NCI-H1092 (cell line): ENCODE measurements around the gene ORC2.
"Not testable (repeated sequence)": the region's sequence is repeated elsewhere in the genome, so short reads cannot be mapped to it uniquely, and the experiment has no call there.

Experiments used
- DNase-seq: peaks from one replicate; lab custom pipeline; 2025; lab: John Stamatoyannopoulos, UW

ORC2 gene

DNA sequence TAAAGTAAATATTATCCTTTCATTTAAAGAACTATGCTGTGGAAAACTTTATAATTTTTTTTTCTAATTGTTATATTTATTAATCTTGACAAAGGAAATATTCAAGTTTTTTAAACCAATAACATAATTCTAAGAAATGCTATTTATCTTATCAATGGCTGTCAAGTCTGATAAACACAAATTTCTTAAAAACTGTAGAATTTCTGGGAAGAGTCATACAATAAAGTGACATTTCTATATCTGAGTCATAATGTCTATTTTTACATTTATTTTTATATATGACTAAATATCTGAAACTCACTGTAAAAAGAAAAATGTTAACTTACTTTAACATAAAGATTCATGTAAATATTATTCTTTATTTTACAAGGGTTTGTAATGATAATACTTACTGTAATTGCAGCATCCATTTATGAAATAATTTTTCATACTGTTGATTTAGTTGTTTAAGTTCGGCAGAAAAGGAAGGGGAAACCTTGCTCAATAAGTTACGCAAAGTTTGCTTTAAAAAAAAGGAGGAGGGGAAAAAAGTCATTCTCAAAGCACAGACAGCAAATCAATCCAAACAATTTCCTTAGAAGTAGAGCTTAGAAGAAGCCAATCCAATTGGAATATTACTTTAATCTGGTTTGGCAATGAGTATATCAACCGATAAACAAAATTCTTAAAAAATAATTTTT, 32.4 kb downstream of the ORC2 start:
- DNase-seq = no peak

DNA sequence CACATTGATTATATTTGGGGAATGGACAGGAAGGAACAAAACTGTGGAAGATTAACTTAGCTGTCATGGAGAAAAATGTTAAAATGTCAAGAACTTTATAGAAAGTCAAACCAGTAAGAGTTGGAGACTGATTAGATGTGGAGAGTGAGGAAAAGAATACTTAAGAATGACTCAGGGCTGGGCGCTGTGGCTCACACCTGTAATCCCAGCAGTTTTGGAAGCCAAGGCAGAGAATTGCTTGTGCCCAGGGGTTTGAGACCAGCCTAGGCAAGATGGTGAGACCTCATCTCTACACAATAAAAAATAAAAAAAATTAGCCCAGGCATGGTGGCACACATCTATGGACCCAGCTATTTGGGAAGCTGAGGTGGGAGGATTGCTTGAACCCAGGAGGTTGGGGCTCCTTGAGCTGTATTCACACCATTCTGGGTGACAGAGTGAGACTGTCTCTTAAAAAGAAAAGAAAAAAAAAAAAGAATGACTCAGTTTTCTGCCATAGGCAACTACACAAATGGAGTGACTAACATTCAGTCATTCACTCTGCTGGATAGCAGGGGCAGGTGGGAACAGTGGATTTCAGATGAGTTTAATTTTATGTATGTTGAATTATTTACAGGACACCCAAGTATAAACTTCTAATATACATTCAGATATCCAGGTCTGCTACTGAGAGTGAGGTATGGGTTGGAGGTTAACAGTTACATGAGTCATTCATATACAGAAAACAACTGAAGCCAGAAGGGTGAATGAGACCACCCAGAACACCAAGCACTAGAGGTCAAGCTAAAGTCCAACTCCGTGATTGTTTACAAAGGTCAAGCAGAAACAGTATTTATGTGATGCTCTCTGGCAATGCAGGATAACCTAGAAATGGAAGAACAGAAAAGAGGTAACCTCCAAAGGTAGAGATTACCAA, 33.9 kb downstream of the ORC2 start:
- no peak for DNase-seq

GRCh38 chr2:200922439-200922838, 41.0 kb downstream of the ORC2 start:
- DNase-seq = no peak

GRCh38 chr2:200913654-200914053, 49.8 kb downstream of the ORC2 start:
- no peak for DNase-seq

- DNase-seq = no peak
Measured at GRCh38 chr2:200909958-200910357, 53.5 kb downstream of the ORC2 start.

- DNase-seq = peak; percentile 1
Measured at GRCh38 chr2:200905618-200906296, 57.7 kb downstream of the ORC2 start.

DNA sequence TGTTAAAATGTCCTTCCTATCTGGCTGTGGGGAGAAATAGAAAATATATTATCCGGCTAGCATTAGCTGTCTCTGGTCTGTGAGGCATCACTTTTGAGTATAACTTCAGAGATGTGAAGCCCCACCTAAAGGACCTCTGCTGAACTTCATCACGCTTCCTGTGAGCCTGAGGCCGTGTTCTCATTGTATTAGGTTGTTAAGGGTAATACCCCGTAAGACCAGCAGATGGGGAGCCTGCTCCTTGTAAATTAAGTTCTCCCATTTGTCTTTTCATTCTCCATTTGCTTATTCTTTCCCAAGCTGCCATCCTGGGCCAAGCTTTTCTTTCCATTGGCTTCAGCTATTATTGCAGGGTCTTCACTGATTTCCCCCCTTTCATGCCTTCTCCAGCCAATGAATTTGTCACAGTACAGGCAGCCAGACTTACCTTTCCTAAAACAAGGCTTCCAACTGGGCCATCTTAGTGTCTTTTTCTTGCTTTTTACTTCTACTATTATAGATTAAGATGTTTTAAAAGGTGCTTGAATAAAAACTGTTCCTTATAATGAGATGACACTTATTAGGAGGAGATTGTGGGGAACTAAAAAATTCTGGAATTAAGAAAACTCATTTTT, 61.9 kb downstream of the ORC2 start:
- peak; percentile 6 for DNase-seq

DNA sequence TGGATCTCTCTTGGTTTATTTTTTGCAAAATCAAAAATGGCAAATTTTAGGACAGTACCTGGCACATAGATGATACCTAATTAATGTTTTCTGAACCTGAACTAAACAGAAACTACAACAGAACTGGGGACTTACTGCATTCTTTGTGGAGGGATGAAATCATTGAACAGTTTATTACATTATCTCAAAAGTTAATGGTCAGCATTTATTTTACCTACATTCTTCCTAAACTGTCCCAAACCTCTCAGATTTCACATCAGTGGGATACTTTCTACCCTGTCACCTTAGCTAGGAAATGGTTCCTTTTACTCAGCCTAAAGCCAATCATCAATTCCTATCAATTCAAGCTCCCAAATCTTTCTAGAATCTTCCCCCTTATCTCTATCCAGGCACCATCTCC, 64.0 kb downstream of the ORC2 start:
- no peak for DNase-seq

DNA sequence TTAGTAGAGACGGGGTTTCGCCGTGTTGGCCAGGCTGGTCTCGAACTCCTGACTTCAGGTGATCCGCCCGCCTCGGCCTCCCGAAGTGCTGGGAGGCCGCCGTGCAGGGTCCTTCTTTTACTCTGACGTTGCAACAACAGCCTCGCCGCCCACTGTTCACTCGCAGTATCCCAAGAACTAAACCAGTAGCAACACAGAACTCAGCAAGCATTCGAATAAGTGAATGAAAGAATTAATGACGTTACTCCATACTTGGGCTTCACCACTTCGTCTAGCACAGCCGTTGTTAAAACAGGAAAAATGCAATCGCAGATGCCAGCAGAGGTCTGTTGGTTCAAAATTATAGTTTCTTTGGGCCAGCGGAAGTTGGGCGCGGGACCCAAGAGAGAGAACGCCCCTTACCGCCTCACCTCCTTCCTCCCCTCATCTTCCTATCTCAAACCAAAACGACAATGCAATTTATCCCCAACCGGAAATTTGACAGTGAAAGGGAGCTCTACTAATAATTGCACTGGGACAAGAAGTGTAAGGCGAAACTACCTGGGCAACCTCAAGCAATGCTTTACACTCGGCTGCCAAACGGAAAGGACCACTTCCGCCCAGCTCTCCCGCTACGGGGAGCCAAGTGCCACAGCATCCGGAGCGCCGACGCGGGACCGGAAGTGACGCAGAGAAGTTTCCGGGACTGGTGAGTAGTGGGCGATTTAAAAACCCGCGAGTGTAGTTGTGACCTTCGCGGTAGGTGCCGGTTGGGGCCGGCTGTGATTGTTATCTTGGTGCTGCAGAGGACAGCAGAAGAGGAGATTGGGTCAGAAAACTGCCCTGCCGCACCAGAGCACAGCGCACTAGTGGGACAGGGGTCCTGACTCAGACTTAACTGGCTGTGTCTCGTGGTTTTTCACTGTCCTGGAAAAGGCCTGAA, 74.5 kb downstream of the ORC2 start, which contains the start of the genes NIF3L1 and PPIL3:
Gene NIF3L1, plus strand, starts transcription at position 668 of the 922 bp plus-strand sequence. CDS start 2,573 bp downstream, outside the sequence.
Gene PPIL3, minus strand, starts transcription at position 374 of the 922 bp plus-strand sequence. CDS start 1,462 bp downstream, outside the sequence.
- DNase-seq = peak; percentile 93

DNA sequence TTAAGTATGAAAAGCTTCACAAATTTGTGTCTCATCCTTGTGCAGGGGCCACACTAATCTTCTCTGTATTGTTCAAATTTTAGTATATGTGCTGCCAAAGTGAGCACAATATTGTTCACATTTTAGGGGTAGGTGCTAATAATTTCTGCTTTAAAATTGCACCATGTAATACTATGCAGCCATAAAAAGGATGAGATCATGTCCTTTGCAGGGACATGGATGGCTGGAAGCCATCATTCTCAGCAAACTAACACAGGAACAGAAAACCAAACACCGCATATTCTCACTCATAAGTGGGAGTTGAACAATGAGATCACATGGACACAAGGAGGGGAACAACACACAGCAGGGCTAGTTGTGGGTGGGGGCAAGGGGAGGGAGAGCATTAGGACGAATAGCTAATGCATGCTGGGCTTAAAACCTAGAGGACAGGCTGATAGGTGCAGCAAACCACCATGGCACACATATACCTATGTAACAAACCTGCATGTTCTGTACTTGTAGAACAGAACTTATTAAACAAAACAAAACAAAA, 81.7 kb downstream of the ORC2 start:
- DNase-seq = not testable (repeated sequence)

DNA sequence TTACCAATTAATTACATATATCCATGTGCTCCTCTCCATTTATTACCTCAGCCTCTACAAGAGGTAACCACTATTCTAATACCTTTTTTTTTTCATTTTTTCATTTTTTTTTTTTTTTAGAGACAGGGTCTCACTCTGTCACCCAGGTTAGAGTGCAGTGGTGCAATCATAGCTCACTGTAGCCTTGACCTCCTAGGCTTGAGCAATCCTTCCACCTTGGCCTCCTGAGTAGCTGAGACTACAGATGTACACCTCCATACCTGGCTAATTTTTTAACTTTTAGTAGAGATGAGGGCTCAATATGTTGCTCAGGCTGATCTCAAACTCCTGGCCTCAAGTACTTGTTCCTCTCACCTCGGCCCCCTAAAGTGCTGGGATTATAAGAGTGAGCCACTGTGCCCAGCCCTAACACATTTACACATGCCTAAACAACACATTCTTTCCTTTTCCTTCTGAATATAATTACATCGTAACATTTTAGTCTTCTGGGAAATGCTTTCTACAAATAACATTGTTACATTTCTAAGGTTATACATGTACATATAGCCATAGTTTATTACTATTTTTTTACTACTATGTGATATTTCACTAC, 85.1 kb downstream of the ORC2 start:
- DNase-seq = no peak

DNA sequence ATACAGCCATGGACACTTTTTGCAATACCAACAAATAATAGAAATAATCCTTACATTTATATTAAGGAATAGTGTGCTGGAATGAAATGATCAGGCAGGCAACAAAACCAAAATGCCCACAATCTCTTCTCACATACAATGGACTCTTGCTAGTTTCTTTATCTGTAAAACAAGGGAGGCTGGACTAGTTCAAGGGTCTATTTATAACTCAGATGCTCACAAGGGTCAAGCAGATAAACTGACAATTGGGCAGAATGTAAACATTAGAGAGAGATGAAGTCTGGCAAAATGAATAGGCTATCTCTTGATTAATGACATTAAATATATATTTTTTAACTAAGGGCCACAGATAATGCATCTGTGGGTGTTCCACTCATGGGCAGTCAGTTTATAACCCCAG, 86.0 kb downstream of the ORC2 start:
- DNase-seq = no peak

DNA sequence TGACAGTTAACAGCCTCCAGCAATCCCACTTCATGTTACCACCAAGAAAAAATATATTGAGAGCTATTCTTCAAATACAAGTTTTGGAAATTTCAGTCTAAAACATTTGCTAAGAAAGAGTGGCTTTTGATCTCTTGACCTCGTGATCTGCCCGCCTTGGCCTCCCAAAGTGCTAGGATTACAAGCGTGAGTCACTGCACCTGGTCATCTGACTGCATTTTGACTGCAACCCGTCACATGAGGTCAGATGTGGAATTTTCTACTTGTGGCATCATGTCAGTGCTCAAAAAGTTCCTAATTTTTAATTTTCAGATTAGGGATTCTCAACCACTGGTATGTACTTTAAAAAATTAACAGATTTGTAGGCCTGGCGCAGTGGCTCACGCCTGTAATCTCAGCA, 89.9 kb downstream of the ORC2 start:
- DNase-seq = no peak

- no peak for DNase-seq
Measured at GRCh38 chr2:200871151-200871550, 92.3 kb downstream of the ORC2 start.

GRCh38 chr2:200869014-200869413, 94.4 kb downstream of the ORC2 start:
- no peak for DNase-seq

DNA sequence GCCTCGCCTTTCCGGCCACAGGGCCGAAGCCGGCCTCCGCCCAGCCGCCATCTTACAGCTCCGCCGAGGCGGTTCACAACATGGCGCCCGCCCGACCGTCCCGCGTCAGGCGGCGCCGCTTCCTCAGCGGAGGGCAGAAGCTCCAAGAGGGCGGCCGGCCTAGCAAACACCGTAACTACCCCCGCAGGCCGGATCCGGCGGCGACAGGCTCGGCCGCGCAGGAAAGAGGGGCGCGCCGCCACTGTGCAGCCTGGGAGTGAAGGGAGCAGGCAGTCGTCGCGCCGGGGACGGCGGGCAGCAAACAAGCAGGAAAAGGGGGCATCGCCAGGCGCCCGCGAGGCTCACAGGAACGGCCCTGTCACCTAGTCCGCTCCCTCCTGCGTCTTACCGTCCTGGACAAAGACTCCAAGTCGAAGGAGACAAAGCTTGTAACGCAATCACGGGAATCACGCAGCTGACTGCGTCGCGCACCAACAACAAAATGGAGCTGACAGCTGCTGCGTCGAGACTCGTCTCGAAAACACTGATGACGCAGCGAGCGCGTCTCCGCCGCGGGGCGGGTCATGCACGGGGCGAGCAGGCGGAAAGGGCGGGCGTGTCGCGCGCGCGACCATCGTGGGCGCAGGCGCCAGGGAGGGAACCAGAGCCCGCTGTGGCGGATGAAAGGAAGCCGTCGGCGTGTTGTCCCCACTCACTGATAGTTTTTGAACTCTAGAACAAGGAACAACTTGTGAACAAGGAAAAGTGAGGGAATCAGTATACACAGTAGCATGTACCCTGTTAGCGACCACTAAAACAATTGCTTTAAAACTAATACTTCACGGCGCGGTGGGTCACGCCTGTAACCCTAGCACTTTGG, 99.1 kb downstream of the ORC2 start, which contains the start of gene CLK1:
Gene CLK1, minus strand, starts transcription at position 483 of the 859 bp plus-strand sequence. CDS start 2,796 bp downstream, outside the sequence.
- DNase-seq = peak; percentile 77

- no peak for DNase-seq
Measured at GRCh38 chr2:200863782-200864175, 99.7 kb downstream of the ORC2 start.

DNA sequence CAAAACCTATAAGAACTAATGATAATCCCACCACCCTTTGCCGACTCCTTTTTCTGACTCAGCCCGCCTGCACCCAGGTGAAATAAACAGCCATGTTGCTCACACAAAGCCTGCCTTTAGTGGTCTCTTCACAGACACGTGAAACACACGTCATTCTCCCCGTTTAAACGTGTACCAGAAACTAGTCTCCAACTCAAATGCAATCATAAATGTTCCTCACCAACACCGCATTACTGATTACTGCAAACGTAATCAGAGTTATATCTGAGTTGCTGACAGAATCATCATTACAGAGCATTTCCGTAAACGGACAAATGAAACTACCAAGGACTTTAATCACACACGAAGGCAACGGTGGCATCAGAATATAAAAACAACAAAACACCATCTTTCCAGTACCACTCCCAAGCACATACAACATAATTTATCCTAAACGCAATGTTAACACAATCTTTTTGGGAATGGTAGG, 100.9 kb downstream of the ORC2 start:
- DNase-seq = no peak

DNA sequence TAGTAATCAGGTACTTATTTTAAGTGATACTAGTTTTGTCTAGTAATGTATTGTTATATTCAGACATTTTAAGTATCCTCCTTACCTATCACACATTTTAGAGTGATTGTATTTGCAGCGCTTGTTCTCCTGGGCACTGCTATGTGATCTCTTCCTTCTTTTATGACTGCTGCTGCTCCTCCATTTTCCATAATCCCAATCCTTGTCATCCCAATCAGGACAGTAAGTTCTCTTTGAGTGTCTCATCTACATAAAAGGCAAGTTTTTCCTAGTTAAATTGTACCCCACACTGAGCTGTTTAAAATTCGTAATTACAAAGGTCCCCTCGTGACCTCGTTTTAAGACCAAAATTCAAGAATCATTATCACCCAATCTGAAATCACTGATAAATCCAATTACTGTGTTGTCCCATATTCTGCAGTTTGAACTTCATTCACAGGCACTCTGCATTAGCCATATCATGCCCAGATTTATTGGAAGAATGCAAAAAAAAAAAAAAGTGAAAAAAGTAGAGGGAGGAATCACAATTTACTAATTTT, 101.8 kb downstream of the ORC2 start:
- DNase-seq = no peak
